Measurements from ENCODE around the gene GAREM1.

DNA sequence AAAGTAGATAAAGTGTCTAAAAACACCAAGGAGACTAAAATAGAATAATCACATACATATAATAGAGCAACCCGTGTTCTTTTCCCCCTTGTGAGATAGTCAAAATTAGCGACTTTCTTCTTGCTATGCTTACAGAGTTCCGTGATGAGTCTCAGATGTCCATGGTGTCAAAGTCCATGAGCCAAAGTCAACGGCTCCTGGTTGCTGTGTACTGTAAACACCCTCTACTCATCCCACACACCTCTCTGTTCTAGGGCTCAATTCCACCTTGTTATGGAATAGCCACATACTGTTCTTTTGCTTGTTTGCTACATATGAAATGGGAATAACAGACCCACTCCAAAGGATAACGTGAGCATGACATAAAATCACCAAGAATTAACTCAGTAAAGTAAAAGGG is 52.5 kb downstream of the GAREM1 start:
- TF ChIP-seq, protein P1, sequence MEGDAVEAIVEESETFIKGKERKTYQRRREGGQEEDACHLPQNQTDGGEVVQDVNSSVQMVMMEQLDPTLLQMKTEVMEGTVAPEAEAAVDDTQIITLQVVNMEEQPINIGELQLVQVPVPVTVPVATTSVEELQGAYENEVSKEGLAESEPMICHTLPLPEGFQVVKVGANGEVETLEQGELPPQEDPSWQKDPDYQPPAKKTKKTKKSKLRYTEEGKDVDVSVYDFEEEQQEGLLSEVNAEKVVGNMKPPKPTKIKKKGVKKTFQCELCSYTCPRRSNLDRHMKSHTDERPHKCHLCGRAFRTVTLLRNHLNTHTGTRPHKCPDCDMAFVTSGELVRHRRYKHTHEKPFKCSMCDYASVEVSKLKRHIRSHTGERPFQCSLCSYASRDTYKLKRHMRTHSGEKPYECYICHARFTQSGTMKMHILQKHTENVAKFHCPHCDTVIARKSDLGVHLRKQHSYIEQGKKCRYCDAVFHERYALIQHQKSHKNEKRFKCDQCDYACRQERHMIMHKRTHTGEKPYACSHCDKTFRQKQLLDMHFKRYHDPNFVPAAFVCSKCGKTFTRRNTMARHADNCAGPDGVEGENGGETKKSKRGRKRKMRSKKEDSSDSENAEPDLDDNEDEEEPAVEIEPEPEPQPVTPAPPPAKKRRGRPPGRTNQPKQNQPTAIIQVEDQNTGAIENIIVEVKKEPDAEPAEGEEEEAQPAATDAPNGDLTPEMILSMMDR (conservative IDR thresholded peaks at IDR 0.05) = no peak
- no peak for TF ChIP-seq ZFX (IDR thresholded peaks at IDR 0.05)
